H54 (cell line): ENCODE results near the gene CBX2.
A peak's percentile ranks its signal among the peaks of the same experiment; 100 is the strongest.

Experiments
- DNase-seq: peaks from one replicate; pipeline ENCODE4 v3.0.0; 2011; ENCODE audit warnings: low spot score, mixed read lengths; ENCODE audit not compliant: insufficient read length
- FAIRE-seq: peaks from 3 replicates; lab custom pipeline; 2011; peaks lifted over from hg19 to GRCh38; lab: Jason Lieb, UNC
- POLR2A ChIP-seq: IDR thresholded peaks from 2 replicates; pipeline ENCODE4 v1.6.1; 2011; ENCODE audit warnings: low read depth, mild to moderate bottlenecking, low read length

Gene CBX2

GRCh38 chr17:79830763-79831264 lies 52.9 kb downstream of the CBX2 start:
- no peak for TF ChIP-seq POLR2A
- FAIRE-seq (no peak), DNase-seq (no peak)

GRCh38 chr17:79831265-79832217 lies 53.6 kb downstream of the CBX2 start:
- no peak for TF ChIP-seq POLR2A

DNA sequence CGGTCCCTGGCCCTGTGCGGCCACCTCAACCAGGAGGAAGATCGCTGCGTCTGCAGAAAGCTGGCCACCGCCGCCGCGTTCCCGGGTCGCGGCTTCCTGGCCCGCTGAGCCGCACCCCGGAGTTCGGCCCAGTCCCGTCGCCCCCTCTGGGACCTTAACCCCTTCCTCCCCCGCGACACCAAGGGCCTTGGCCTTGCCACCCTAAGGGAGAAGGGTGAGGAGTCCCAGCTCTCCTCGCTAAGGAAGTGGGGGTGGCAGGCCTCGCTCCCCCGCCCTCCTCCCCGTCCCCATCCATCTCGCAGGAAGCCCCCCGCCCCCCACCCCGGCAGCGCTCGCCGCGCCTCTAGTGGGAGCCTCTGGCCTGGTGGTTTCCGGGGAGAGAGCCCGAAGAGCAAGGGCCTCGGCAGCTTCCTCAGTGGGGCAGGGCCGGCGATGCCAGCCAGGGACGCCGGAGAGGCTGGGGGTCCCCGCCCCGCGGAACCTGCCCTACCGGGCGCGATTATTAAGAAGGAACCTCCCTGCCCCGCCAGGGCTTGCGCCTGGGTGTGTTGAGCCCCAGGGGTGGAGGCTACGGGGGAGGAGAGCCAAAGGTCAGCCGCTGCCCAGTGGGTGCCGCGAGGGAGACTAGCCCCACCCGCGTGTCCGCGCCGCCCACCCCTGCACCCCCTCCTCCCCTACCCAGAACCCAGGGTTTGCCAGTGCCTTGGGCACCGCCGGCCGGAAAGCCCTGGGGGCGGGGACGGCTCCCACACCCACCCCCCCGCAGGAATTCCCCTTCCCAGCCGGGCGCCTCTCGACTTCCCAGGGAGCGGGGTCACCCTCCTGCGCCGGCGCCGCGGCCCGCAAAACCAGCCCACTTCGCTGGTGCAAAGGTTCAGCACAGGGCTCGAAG lies 54.5 kb downstream of the CBX2 start:
- DNase-seq (peak; percentile 89), FAIRE-seq (no peak)
- TF ChIP-seq POLR2A = no peak

More at GRCh38 chr17:79831265-79832217, 53.6 kb downstream of the CBX2 start:
- FAIRE-seq = no peak
- peak; percentile 80 for DNase-seq

DNA sequence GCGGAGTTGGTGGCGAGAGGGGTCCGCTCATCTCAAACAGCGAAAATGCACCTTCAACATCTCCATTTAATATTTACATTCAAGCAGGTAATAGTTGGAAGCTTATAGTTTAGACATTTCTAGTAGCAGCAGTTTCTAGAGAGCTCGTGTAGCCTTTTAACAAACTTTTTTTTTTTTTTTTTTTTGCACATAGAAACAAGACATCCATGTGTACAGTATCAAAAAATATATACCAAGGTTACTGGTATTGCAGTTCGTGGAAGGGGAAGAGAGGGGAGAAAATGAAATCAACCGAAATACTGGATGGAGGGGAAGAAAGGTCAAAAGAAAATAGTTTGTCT lies 55.1 kb downstream of the CBX2 start:
- TF ChIP-seq POLR2A = no peak
- DNase-seq (no peak), FAIRE-seq (no peak)

- FAIRE-seq (no peak), DNase-seq (no peak)
- no peak for TF ChIP-seq POLR2A
Measured at GRCh38 chr17:79833744-79834564, 56.0 kb downstream of the CBX2 start.

DNA sequence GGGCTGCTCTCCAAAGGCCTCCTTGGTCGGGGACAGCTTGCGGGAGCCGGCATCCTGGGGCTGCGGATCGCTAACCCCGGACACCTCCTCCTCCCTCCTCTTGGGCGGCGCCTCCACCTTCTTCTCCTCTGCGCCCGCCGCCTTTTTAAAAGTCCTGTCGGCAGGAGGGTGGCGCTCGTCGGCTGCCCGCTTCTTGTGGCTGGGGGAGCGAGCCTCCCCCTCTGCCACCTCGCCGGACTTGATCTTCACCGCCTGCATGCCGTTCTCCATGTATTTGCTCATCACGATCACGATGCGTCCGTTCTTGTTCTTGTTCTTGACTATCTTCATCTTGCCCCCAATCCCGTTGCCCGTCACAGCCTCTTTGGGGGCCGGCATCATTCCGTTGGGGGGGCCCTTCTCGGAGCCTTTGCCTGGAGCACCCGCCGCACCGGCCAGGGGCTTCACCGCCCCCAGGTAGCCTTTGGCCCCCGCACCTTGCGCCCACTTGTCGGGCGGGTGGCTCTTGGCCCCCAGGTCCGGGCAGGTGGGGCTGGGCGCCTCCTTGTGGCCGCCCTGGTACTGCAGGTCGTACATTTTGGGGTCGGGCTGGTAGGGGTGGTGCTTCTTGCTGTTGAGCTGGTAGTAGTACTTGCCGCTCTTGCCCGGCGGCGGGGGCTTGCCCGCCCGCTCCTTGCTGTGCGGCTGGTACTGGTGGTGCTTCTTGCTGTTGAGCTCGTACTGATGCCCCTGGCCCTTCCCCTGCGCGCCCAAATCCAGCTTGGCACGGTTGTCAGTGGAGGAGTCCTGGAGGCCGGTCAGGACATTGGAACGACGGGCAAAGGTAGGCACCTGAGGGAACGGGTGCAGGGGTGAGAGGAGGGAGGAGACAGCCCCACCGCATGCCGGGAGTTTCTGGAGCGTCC lies 56.9 kb downstream of the CBX2 start:
- DNase-seq (no peak), FAIRE-seq (no peak)
- no peak for TF ChIP-seq POLR2A

GRCh38 chr17:79835470-79835899 lies 57.5 kb downstream of the CBX2 start:
- DNase-seq = no peak
- TF ChIP-seq POLR2A = no peak
- FAIRE-seq = no peak

- DNase-seq = no peak
- no peak for TF ChIP-seq POLR2A
- FAIRE-seq = no peak
Measured at GRCh38 chr17:79835953-79836509, 58.1 kb downstream of the CBX2 start.

- FAIRE-seq (no peak), DNase-seq (no peak)
- no peak for TF ChIP-seq POLR2A
Measured at GRCh38 chr17:79836510-79836971, 58.6 kb downstream of the CBX2 start.

GRCh38 chr17:79836972-79837887 lies 59.3 kb downstream of the CBX2 start:
- DNase-seq = peak; percentile 63
- no peak for FAIRE-seq
- no peak for TF ChIP-seq POLR2A
